ENCODE results near the gene FAM135A. TPM values are rescaled to one million over a fixed set of nuclear protein-coding genes. Genes with fewer than 3 reads are reported as not detected.

The FAM135A gene
- polyA plus RNA-seq, 2 of the 4 experiments (the other 2 are of a cell fraction) = 11.3 to 33.6 TPM

DNA sequence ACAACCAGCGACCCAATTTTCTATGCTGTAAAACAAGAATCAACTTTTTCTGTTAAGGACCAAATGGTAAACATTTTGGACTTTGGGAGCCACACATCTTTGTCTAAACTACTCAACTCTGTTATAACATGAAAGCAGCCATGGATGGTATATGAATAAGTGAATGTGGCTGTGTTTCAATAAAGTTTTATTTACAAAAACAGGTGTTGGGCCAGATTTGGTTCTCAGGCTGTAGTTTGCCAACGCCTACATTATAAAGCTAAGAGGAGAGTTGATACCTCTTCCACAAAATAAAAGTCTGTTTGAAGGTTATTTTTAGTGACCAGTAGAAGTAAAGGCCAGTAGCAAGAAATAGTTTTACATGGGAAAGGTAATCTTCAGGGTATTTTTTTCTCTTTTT is 93.0 kb downstream of the FAM135A start:
- POLR2A ChIA-PET = no interaction called here
- FAIRE-seq = no peak
- WGBS (ENCODE audit: missing lambda C conversion rate) = 90% methylated on average over 2 of the region's 2 CpGs

GRCh38 chr6:70507161-70507560 is 93.9 kb downstream of the FAM135A start:
- CTCF ChIA-PET = no interaction called here

More for the DNA sequence above, 93.0 kb downstream of the FAM135A start:
- CTCF ChIA-PET = no interaction called here
- no peak overlapping the region for H3K4me3 ChIP-seq
- DNase-seq (ENCODE audit: low read depth in 1 of 2, low spot score in 1 of 2) = no peak
- H3K27ac ChIP-seq = no peak overlapping the region
- no peak overlapping the region for H3K4me2 ChIP-seq
- H3K4me1 ChIP-seq = 0 out of 3 replicates have a peak, but pooled peaks cover 3% of the 10 kb centered on the region
- no peak for TF ChIP-seq CBX8 (IDR thresholded peaks at IDR 0.05)
- TF ChIP-seq EP300 (IDR thresholded peaks at IDR 0.05) = no peak
- no peak for TF ChIP-seq JUNB (IDR thresholded peaks at IDR 0.05)
- TF ChIP-seq RARB (CRISPR knock-in tag; IDR thresholded peaks at IDR 0.05) = no peak
- no peak for TF ChIP-seq NR3C1 (IDR thresholded peaks at IDR 0.05)
- TF ChIP-seq CEBPB (IDR thresholded peaks at IDR 0.05) = no peak
- TF ChIP-seq RFX5 (IDR thresholded peaks at IDR 0.05) = no peak
- no peak for TF ChIP-seq MAX (IDR thresholded peaks at IDR 0.05)
- TF ChIP-seq TFCP2L1 (CRISPR knock-in tag; IDR thresholded peaks at IDR 0.05) = no peak
- no peak for ATAC-seq
- peaks cover 7% of the 10 kb centered on the region; the same call in 2 of the 3 replicates for H3K9me3 ChIP-seq

DNA sequence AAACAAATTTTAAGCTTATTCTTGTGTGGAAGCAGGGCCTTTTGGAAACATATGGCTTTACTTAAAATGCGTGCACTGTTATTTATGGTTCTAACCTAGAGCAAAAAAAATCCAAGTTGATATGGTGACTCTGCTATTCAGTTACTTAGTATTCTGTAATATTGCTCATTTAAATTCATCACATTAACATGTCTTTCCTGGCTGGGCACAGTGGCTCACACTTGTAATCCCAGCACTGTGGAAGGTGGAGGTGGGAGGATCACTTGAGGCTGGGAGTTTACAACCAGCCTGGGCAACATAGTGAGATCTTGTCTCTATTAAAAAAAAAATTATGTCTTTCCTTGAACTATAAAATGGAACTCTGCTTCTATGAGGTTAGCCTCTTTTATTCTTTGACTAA is 95.6 kb downstream of the FAM135A start:
- DNase-seq (ENCODE audit: low read depth in 1 of 2, low spot score in 1 of 2) (no peak), ATAC-seq (no peak), FAIRE-seq (no peak)
- no peak for TF ChIP-seq CTCF (IDR thresholded peaks at IDR 0.05)
- TF ChIP-seq RARB (CRISPR knock-in tag; IDR thresholded peaks at IDR 0.05) = no peak
- TF ChIP-seq HEYL (CRISPR knock-in tag; IDR thresholded peaks at IDR 0.05) = no peak
- TF ChIP-seq, protein P1, sequence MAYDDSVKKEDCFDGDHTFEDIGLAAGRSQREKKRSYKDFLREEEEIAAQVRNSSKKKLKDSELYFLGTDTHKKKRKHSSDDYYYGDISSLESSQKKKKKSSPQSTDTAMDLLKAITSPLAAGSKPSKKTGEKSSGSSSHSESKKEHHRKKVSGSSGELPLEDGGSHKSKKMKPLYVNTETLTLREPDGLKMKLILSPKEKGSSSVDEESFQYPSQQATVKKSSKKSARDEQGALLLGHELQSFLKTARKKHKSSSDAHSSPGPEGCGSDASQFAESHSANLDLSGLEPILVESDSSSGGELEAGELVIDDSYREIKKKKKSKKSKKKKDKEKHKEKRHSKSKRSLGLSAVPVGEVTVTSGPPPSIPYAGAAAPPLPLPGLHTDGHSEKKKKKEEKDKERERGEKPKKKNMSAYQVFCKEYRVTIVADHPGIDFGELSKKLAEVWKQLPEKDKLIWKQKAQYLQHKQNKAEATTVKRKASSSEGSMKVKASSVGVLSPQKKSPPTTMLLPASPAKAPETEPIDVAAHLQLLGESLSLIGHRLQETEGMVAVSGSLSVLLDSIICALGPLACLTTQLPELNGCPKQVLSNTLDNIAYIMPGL (CRISPR knock-in tag; IDR thresholded peaks at IDR 0.05; ENCODE audit: borderline replicate concordance) = no peak
- TF ChIP-seq HDAC2 (IDR thresholded peaks at IDR 0.05) = no peak
- no peak for TF ChIP-seq ZNF302 (CRISPR knock-in tag; IDR thresholded peaks at IDR 0.05)
- TF ChIP-seq HOXA7 (CRISPR knock-in tag; IDR thresholded peaks at IDR 0.05) = no peak
- TF ChIP-seq BHLHE40 (IDR thresholded peaks at IDR 0.05; ENCODE audit: low read depth, low read length) = no peak
- no peak for TF ChIP-seq E2F6 (IDR thresholded peaks at IDR 0.05; ENCODE audit: borderline replicate concordance, low read depth)
- no peak for TF ChIP-seq EHF (CRISPR knock-in tag; IDR thresholded peaks at IDR 0.05)
- no peak for TF ChIP-seq ZSCAN20 (CRISPR knock-in tag; IDR thresholded peaks at IDR 0.05)
- 96% methylated on average over 1 of the region's 1 CpG for WGBS (ENCODE audit: missing lambda C conversion rate)
- Histone ChIP-seq H3K4me3 (no peak overlapping the region), H3K9me3 (peaks cover 3% of the 10 kb centered on the region; the same call in 2 of the 3 replicates), H3K4me1 (0 out of 3 replicates have a peak, but pooled peaks cover 3% of the 10 kb centered on the region), H3K27ac (no peak overlapping the region), H3K4me2 (no peak overlapping the region)
- CTCF ChIA-PET = no interaction called here
- POLR2A ChIA-PET = no interaction called here

More at GRCh38 chr6:70507161-70507560, 93.9 kb downstream of the FAM135A start:
- Histone ChIP-seq H3K4me2 (no peak overlapping the region), H3K4me1 (0 out of 3 replicates have a peak, but pooled peaks cover 3% of the 10 kb centered on the region), H3K9me3 (peaks cover 7% of the 10 kb centered on the region; the same call in 2 of the 3 replicates), H3K27ac (no peak overlapping the region), H3K4me3 (no peak overlapping the region)
- TF ChIP-seq ESRRA (IDR thresholded peaks at IDR 0.05; ENCODE audit: borderline replicate concordance, low read length) = no peak
- no peak for TF ChIP-seq JUNB (IDR thresholded peaks at IDR 0.05)
- FAIRE-seq (no peak), ATAC-seq (no peak), DNase-seq (ENCODE audit: low read depth in 1 of 2, low spot score in 1 of 2) (no peak)
- 46% methylated on average over 1 of the region's 1 CpG for WGBS (ENCODE audit: missing lambda C conversion rate)
- POLR2A ChIA-PET = no interaction called here
